Liver (tissue), 3 donors: Measurements from ENCODE around the gene CCDC86.

Experiments used
- CTCF ChIP-seq: fragments of 150-350 bp; IDR thresholded peaks from 2 replicates; pipeline ENCODE4 v1.5.1; 2017; ENCODE audit warnings: improper control_type of control experiment, low read depth, low read length; ENCODE audit not compliant: missing input control
- SP1 ChIP-seq: IDR thresholded peaks from 2 replicates; pipeline ENCODE4 v1.6.1; 2018; ENCODE audit warnings: antibody characterized with exemption, mild to moderate bottlenecking
- TAF1 ChIP-seq: conservative IDR thresholded peaks from 2 replicates; pipeline ENCODE4 v1.6.1; 2016; ENCODE audit warnings: antibody characterized with exemption, mild to moderate bottlenecking
- donor health status: healthy.
- donor health status: healthy.

- TF ChIP-seq SP1: no peak
- TF ChIP-seq CTCF: no peak
- no peak for TF ChIP-seq TAF1
Observed at GRCh38 chr11:60854847-60855725, 13.2 kb downstream of the CCDC86 start.
